ENCODE measurements around the gene ATP5MC2. TPM values are rescaled to one million over a fixed set of nuclear protein-coding genes. Genes with fewer than 3 reads are reported as not detected.
A peak's percentile ranks its signal among the peaks of the same experiment; 100 is the strongest.

The ATP5MC2 gene
- total RNA-seq, 2 donors from 2014 or later = 211 to 232 TPM

DNA sequence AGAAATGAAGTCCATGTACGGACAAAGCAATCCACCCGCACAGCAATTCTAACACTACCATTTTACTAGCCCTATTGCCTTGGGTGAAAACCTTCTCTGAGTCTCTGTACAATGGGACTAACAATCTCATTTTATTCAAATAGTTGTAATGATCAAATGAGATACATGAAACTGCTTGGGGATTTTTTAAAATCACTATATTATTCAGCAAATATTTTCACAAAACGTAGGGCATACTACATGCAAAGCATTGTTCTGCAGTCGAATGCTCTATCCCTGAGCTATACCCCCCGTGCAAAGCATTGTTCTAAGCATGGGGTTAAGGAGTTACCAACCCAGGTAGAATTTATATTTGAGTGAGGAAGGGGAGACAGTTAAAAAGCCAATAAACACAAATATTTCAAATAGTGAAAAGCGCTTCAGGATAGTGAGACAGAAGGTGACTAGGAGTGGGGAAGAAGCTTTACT, 49.1 kb downstream of the ATP5MC2 start:
- peaks cover 32% of the 10 kb centered on the region for H3K4me1 Mint-ChIP-seq
- peak overlapping the region; percentile 97 for H3K4me3 Mint-ChIP-seq
- H3K27me3 Mint-ChIP-seq = no peaks in the 10 kb centered on the region
- DNase-seq (no peak), ATAC-seq (no peak)
- peaks cover 4% of the 10 kb centered on the region for H3K36me3 Mint-ChIP-seq (ENCODE audit: low read depth)
- peak overlapping the region; percentile 96 for H3K27ac Mint-ChIP-seq
- no peaks in the 10 kb centered on the region for H3K9me3 ChIP-seq (ENCODE audit: control insufficient read depth, low read length, poor library complexity, severe bottlenecking)

DNA sequence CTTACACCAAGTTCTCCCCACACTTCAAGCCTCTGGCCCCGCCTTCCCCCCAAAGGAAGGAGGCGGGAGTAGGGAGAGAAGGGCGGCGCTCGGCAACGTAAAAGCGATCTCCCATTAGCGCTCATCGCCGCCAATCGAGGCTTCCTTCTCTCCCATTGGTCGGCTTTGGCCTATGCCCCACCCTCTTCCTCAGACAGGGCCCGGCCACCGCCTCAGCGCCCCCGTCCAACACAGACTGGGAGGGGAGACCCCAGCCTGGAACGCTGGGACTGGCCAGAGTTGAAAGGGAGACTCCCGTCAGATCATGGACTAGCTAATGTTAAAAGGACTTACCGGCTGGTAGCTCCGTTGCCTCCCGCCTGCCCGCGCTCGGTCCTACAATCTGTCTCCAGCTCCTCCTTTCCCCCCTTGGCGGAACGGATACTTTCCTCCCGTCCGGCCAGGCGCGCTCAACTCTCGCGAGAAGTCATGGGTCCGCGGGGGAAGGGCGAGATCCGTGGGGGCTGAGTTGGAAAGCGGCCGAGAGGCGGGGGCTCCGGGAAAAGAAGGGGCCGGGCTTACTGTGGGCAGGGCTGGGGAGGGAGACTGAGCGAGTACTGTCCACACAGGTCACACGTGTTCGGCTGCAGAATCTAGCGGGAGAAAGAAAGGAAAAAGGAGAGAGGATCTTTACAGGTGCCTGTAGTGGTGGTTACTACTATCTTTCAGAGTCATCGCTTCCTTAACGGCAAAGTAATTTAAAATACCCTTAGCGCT, 49.8 kb downstream of the ATP5MC2 start, which contains the start of gene ATF7:
ATF7 (minus strand) TSS at position 437 of the 756 bp plus-strand sequence. CDS start 25,382 bp downstream, outside the sequence.
- Mint-ChIP-seq H3K36me3 (ENCODE audit: low read depth) (peaks cover 4% of the 10 kb centered on the region), H3K27ac (peak within 1 kb of the TSS; percentile 96), H3K27me3 (no peaks in the 10 kb centered on the region), H3K4me3 (peak within 1 kb of the TSS; percentile 97), H3K4me1 (peaks cover 35% of the 10 kb centered on the region)
- DNase-seq (peak; percentile 94 to 99 (median 94)), ATAC-seq (peak; percentile 96)
- H3K9me3 ChIP-seq (ENCODE audit: control insufficient read depth, low read length, poor library complexity, severe bottlenecking) = no peaks in the 10 kb centered on the region

DNA sequence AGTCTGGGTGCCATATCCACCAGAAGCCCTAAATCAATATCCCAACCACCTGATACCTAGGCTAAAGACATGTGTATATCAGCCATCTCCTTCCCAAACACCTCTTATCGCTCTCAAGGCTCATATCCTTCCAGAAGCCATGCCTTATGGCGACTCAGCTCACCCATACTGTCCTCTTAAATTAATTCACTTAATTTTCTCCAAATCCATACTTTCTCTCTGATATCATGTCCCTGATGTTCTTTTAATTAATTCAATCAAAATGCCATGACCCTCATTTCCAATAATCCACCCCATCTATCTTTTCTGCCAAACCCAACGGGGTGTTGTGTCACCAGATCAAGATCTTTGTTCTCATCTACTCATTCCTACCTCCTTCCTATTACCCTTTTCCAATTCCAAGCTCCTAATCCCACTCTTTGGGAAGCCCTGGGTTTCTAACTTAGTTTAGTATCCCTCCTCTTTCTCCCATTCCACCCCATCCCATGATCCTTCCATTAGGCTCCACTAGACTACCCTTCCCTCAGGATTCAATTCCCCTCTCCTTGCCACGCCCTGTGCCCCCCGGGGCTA, 50.4 kb downstream of the ATP5MC2 start:
- ATAC-seq (no peak), DNase-seq (no peak)
- H3K4me1 Mint-ChIP-seq = peaks cover 35% of the 10 kb centered on the region

DNA sequence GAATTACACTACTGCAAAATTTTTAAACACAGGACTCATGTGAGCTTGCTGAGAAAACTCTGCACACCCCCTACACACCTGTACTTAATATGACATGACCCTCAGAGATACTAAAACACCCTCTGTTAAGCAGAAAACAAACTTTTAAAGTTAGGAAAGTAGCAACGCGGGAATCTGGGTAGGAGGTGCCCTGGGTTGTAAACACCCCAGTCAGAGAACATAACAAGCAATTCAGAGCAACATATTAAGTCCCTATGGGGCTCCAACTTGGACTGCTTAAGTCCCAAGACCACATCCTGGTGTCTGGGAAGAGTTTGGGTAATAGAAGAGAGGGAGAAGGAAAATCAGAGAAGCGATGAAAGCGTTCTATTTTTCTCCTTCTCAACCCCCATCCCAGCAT, 50.9 kb downstream of the ATP5MC2 start:
- DNase-seq (no peak), ATAC-seq (no peak)
- peak overlapping the region; percentile 97 for H3K4me3 Mint-ChIP-seq
- H3K27ac Mint-ChIP-seq = peak overlapping the region; percentile 96
- no peaks in the 10 kb centered on the region for H3K27me3 Mint-ChIP-seq
- peaks cover 4% of the 10 kb centered on the region for H3K36me3 Mint-ChIP-seq (ENCODE audit: low read depth)
- peaks cover 35% of the 10 kb centered on the region for H3K4me1 Mint-ChIP-seq
- no peaks in the 10 kb centered on the region for H3K9me3 ChIP-seq (ENCODE audit: control insufficient read depth, low read length, poor library complexity, severe bottlenecking)

More for the DNA sequence above, 50.4 kb downstream of the ATP5MC2 start:
- Mint-ChIP-seq H3K27me3 (no peaks in the 10 kb centered on the region), H3K27ac (peak overlapping the region; percentile 96), H3K36me3 (ENCODE audit: low read depth) (peaks cover 4% of the 10 kb centered on the region), H3K4me3 (peak overlapping the region; percentile 97)
- no peaks in the 10 kb centered on the region for H3K9me3 ChIP-seq (ENCODE audit: control insufficient read depth, low read length, poor library complexity, severe bottlenecking)

DNA sequence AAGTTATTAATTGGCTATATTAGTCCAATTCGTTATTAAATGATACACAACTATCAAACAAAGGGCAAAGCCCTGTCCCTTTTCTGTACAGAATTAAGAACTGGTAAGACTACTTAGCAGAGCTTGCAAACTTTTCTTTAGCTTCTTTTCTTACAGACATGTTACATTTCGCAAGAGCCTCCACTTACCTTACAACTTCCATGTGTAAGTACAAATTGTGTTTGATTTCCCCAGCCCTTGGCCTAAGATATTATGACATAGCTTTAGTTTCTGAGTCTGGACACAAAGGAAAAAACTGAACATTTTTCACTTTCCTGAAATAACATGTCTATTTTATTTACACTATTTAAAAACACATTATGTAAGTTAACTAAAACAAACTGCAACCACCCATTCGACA, 51.4 kb downstream of the ATP5MC2 start:
- H3K27ac Mint-ChIP-seq = peak overlapping the region; percentile 96
- no peak for DNase-seq
- ATAC-seq = no peak
- peaks cover 4% of the 10 kb centered on the region for H3K36me3 Mint-ChIP-seq (ENCODE audit: low read depth)
- H3K9me3 ChIP-seq (ENCODE audit: control insufficient read depth, low read length, poor library complexity, severe bottlenecking) = no peaks in the 10 kb centered on the region
- H3K4me1 Mint-ChIP-seq = peaks cover 36% of the 10 kb centered on the region
- peak overlapping the region; percentile 97 for H3K4me3 Mint-ChIP-seq
- no peaks in the 10 kb centered on the region for H3K27me3 Mint-ChIP-seq

DNA sequence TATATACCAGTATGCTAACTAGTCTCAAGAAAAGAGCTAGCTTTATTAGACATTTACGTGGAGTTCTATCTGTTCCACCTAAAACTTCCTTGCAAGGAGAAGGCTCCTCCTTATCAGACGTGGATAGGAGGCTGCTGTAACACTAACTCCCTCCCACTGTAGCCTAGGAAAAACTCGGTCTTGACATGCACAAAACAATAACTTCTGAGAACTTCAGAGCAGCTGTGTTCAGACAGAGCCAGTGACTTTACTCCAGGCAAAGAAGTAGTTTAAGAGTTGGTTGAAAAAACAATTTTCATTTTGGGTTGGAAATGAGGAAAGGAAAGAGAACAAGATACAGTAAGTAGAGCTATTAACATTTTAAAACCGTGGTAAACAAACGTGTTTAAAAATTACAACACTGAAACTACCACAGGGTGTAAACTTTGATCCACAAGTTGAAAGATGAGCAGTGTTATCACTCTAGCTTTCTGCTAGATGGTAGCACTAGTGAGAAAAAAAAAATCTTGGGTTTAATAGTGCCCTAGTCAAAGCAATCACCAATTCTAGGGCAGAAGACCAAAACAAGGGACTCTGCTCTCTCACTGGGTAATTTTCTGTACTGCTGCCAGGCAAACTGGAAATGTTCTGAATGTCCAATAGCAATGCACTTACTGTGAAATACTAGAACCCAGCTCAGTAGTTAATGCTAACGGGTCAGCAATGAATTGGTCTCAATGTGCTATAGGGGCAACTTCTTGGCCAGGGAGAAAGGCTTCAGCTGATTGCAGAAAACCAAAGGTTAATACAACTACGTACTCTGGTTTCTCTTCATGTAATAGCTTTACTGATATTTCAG, 52.1 kb downstream of the ATP5MC2 start:
- no peak for DNase-seq

DNA sequence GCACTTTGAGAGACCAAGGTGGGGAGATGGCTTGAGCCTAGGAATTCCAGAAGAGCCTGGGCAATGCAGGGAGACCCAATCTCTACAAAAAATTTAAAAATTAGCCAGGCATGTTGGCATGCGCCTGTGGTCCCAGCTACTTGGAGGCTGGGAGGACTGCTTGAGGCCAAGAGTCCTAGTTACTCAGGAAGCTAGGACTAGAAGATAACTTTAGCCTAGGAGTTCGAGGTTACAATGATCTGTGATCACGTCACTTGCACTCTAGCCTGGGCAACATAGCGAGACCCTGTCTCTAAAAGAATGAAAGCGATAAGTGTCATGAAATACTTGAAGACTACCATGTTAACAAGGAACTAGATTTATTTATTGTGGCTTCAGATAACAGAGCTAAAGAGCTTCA, 53.2 kb downstream of the ATP5MC2 start:
- no peaks in the 10 kb centered on the region for H3K9me3 ChIP-seq (ENCODE audit: control insufficient read depth, low read length, poor library complexity, severe bottlenecking)
- ATAC-seq (no peak), DNase-seq (no peak)
- no peaks in the 10 kb centered on the region for H3K27me3 Mint-ChIP-seq
- H3K4me1 Mint-ChIP-seq = peaks cover 49% of the 10 kb centered on the region
- peaks cover 4% of the 10 kb centered on the region for H3K36me3 Mint-ChIP-seq (ENCODE audit: low read depth)
- H3K4me3 Mint-ChIP-seq = no peak overlapping the region
- peak overlapping the region; percentile 81 for H3K27ac Mint-ChIP-seq

More for the DNA sequence above, 52.1 kb downstream of the ATP5MC2 start:
- Mint-ChIP-seq H3K27me3 (no peaks in the 10 kb centered on the region), H3K4me3 (peak overlapping the region; percentile 97), H3K4me1 (peaks cover 40% of the 10 kb centered on the region), H3K27ac (peak overlapping the region; percentile 81), H3K36me3 (ENCODE audit: low read depth) (peaks cover 4% of the 10 kb centered on the region)
- ATAC-seq = no peak
- H3K9me3 ChIP-seq (ENCODE audit: control insufficient read depth, low read length, poor library complexity, severe bottlenecking) = no peaks in the 10 kb centered on the region

DNA sequence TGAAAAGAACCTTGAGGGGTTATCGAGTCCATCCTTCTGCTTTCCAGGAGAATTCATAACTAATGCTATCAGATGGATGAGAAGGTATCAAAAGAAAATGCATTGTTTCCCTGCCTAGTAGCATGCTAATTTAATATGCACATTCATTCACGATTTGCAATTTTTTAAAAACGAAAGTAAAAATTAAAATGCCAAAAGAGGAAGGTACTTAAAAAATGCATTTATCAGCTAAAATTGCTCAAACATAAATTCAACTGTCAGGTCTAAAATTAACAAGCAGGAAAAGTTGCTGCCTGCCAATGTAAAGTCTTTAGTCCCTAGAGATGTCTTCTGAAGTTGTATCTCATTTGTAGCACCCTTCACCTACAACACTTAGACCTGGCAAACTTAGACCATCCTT, 57.6 kb downstream of the ATP5MC2 start:
- Mint-ChIP-seq H3K4me1 (peaks cover 20% of the 10 kb centered on the region), H3K27me3 (no peaks in the 10 kb centered on the region), H3K4me3 (peak overlapping the region; percentile 81), H3K36me3 (ENCODE audit: low read depth) (no peaks in the 10 kb centered on the region), H3K27ac (peak overlapping the region; percentile 91)
- no peaks in the 10 kb centered on the region for H3K9me3 ChIP-seq (ENCODE audit: control insufficient read depth, low read length, poor library complexity, severe bottlenecking)
- no peak for ATAC-seq
- DNase-seq = no peak

DNA sequence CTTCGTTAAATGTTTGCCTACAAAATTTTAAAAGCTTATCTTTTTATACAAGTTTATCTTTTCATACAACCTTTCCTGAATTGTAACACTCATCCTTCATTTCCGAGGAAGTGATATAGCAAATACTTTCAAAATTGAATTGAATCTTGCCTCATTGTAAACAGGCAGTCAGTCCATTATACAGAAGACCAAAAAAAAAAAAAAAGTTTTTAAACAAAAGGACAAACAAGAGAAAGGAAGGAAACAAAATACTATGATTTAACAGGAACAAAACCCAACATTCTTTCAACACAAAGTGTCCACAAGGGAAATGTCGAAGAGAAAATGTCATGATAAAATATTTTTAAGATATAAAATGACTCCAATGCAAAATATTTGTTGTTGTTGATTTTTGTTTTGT, 58.2 kb downstream of the ATP5MC2 start:
- DNase-seq (no peak), ATAC-seq (no peak)
- Mint-ChIP-seq H3K36me3 (ENCODE audit: low read depth) (no peaks in the 10 kb centered on the region), H3K4me3 (peak overlapping the region; percentile 81), H3K27me3 (no peaks in the 10 kb centered on the region), H3K4me1 (peaks cover 20% of the 10 kb centered on the region), H3K27ac (peak overlapping the region; percentile 91)
- H3K9me3 ChIP-seq (ENCODE audit: control insufficient read depth, low read length, poor library complexity, severe bottlenecking) = no peaks in the 10 kb centered on the region

DNA sequence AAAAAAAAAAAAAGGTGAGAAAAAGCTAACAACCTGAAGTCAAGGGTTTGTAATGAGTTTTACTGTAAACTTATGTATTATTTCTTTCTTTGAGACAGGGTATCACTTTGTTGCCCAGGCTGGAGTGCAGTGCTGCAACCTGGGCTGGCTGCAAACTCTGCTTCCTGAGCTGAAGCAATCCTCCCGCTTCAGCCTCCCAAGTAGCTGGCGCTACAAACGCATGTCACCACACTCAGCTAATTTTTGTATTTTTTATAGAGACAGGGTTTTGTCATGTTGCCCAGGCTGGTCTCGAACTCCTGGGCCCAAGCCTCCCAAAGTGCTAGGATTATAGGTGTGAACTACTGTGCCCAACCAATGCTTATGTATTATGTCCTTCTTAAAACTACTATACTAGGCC, 58.9 kb downstream of the ATP5MC2 start:
- H3K4me3 Mint-ChIP-seq = no peak overlapping the region
- DNase-seq (no peak), ATAC-seq (no peak)
- no peaks in the 10 kb centered on the region for H3K9me3 ChIP-seq (ENCODE audit: control insufficient read depth, low read length, poor library complexity, severe bottlenecking)
- H3K27me3 Mint-ChIP-seq = no peaks in the 10 kb centered on the region
- H3K27ac Mint-ChIP-seq = no peak overlapping the region
- peaks cover 20% of the 10 kb centered on the region for H3K4me1 Mint-ChIP-seq
- no peaks in the 10 kb centered on the region for H3K36me3 Mint-ChIP-seq (ENCODE audit: low read depth)

Other genes with a start within 250 kb of the ATP5MC2 start
- 100 to 1,000 TPM; 168 to 188 TPM for gene PRR13, start 234.3 kb downstream of the ATP5MC2 start, total RNA-seq
- gene PCBP2, start 224.0 kb downstream of the ATP5MC2 start, total RNA-seq = 1,000 to 10,000 TPM; 1,028 to 1,089 TPM
- 10 to 100 TPM; 25.5 to 28.6 TPM for gene MAP3K12, start 176.6 kb downstream of the ATP5MC2 start, total RNA-seq
- gene TARBP2, start 174.8 kb downstream of the ATP5MC2 start, total RNA-seq = 10 to 100 TPM; 28.4 to 29.3 TPM
- not detected for gene NPFF, start 168.6 kb downstream of the ATP5MC2 start, total RNA-seq
- 10 to 100 TPM; 22.7 to 25.3 TPM for gene ATF7, start 49.7 kb downstream of the ATP5MC2 start, total RNA-seq
- gene CALCOCO1, start 51.4 kb upstream of the ATP5MC2 start, total RNA-seq = 100 to 1,000 TPM; 108 to 134 TPM
- not detected for gene CISTR, start 75.9 kb upstream of the ATP5MC2 start, total RNA-seq

Data from T-helper 17 cell (primary cell).